HFF-Myc (cell line): ENCODE measurements around the gene NOS1.

ENCODE experiments used
- DNase-seq: peaks from one replicate; pipeline ENCODE4 v3.0.0-alpha.2; 2011; ENCODE audit warnings: low read depth; ENCODE audit errors: extremely low read depth
- H3K4me3 ChIP-seq: replicated peaks from 2 replicates; pipeline ENCODE4 v1.5.1; 2011; ENCODE audit warnings: low read depth, mild to moderate bottlenecking, control low read depth, low read length
- CTCF ChIP-seq: IDR thresholded peaks from 2 replicates; pipeline ENCODE4 v1.5.1; 2012; ENCODE audit warnings: mild to moderate bottlenecking, low read depth, low read length, control low read depth; ENCODE audit errors: missing control alignments

The NOS1 gene

GRCh38 chr12:117339104-117339503 lies 22.3 kb downstream of the NOS1 start:
- TF ChIP-seq CTCF: no peak
- no peak for DNase-seq
- no peak overlapping the region for H3K4me3 ChIP-seq

GRCh38 chr12:117334855-117335587 lies 26.4 kb downstream of the NOS1 start:
- H3K4me3 ChIP-seq: no peak overlapping the region
- no peak for DNase-seq
- no peak for TF ChIP-seq CTCF

- H3K4me3 ChIP-seq: no peak overlapping the region
- no peak for TF ChIP-seq CTCF
- no peak for DNase-seq
Observed at GRCh38 chr12:117334051-117334450, 27.4 kb downstream of the NOS1 start.

GRCh38 chr12:117333331-117333881 lies 28.0 kb downstream of the NOS1 start:
- no peak for TF ChIP-seq CTCF
- no peak for DNase-seq
- no peak overlapping the region for H3K4me3 ChIP-seq

GRCh38 chr12:117331691-117332090 lies 29.7 kb downstream of the NOS1 start:
- H3K4me3 ChIP-seq: no peak overlapping the region
- TF ChIP-seq CTCF: no peak
- DNase-seq: no peak

- TF ChIP-seq CTCF: no peak
- no peak overlapping the region for H3K4me3 ChIP-seq
Observed at GRCh38 chr12:117330441-117331113, 30.8 kb downstream of the NOS1 start.

GRCh38 chr12:117329756-117330155 lies 31.7 kb downstream of the NOS1 start:
- no peak for DNase-seq
- TF ChIP-seq CTCF: no peak
- H3K4me3 ChIP-seq: no peak overlapping the region

More at GRCh38 chr12:117330441-117331113, 30.8 kb downstream of the NOS1 start:
- DNase-seq: no peak
